Brain microvascular endothelial cell (primary cell): ENCODE results near the gene CALCOCO1.

Experiments
- DNase-seq: peaks from one replicate; pipeline ENCODE4 v3.0.0-alpha.2; 2020
- H3K27ac ChIP-seq: fragments of 250-450 bp; sonication (Bioruptor Pico); 2 replicates; pipeline ENCODE4 v1.5.1; 2020; ENCODE audit warnings: mild to moderate bottlenecking, moderate library complexity
- H3K27me3 ChIP-seq: fragments of 250-450 bp; sonication (Bioruptor Pico); replicated peaks from 2 replicates; pipeline ENCODE4 v1.5.1; 2020; ENCODE audit warnings: mild to moderate bottlenecking
- H3K36me3 ChIP-seq: fragments of 250-450 bp; sonication (Bioruptor Pico); replicated peaks from 2 replicates; pipeline ENCODE4 v1.5.1; 2020; ENCODE audit warnings: mild to moderate bottlenecking
- H3K4me3 ChIP-seq: 2 replicates; pipeline ENCODE4 v1.5.1; 2011; ENCODE audit warnings: low read depth, mild to moderate bottlenecking, control low read depth, low read length, moderate library complexity
- CTCF ChIP-seq: IDR thresholded peaks from 2 replicates; pipeline ENCODE4 v1.5.1; 2011; ENCODE audit warnings: low read depth, mild to moderate bottlenecking, moderate library complexity, low read length, control low read depth, inconsistent platforms; ENCODE audit errors: missing control alignments
- in situ Hi-C: cut with HindIII; loops from 2 replicates; pipeline ENCODE4 v1.10.0; 2017; ENCODE audit warnings: low sequenced_read_pairs, low pct_ligation_motif_present

CALCOCO1 gene

DNA sequence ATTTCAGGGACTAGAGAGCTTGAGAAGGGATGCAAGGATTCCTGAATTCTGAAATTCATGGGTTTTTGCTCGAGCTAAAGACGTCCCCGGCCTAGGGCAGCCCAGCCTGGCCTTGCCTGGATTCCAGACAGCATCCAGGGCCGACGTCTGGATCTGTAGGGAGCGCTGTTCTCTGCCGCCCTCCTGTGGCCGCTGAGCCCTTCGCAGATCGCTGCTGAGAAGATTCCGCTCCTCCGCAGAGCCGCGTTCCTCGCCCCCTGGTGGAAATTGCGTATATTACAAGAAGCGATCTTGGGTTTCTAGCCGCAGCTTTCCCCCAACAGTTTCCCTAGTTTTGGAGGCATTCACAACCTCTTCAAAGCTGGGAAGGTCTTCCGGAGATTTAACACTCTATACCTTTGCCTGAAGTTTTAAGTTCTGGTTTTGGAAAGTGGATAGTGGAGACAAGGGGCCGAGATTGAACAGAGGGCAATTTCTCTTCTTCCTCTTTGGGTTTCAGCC lies 19.4 kb upstream of the CALCOCO1 start:
- H3K27me3 ChIP-seq: peaks cover 77% of the 10 kb centered on the region
- H3K36me3 ChIP-seq: no peaks in the 10 kb centered on the region
- H3K4me3 ChIP-seq: no peak overlapping the region
- in situ Hi-C loops: no loop called here
- peak; percentile 100 for TF ChIP-seq CTCF
- peak; percentile 81 for DNase-seq
- no peak overlapping the region for H3K27ac ChIP-seq

DNA sequence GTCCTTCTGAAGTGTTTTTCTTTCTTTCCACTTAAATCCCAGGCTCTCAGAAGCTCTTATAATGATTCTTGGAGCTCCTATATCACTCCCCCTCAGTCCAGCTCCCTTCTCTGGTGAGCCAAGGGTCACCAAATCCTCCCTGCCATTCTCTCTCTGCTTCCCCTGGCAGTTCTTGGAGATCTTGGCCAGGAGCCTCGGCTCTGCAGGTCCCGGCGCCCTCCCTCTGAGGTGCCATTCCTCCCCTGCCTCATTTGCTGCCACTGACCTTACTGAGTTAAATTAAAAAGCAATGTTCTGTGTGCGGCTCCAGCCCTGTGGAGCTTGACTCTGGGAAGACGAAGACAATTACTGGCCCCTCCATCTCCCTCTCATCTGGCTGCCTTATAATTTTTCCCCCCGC lies 17.5 kb upstream of the CALCOCO1 start:
- Histone ChIP-seq H3K27me3 (peaks cover 71% of the 10 kb centered on the region), H3K27ac (no peak overlapping the region), H3K4me3 (no peak overlapping the region), H3K36me3 (no peaks in the 10 kb centered on the region)
- in situ Hi-C loops: no loop called here
- DNase-seq: no peak
- TF ChIP-seq CTCF: no peak

DNA sequence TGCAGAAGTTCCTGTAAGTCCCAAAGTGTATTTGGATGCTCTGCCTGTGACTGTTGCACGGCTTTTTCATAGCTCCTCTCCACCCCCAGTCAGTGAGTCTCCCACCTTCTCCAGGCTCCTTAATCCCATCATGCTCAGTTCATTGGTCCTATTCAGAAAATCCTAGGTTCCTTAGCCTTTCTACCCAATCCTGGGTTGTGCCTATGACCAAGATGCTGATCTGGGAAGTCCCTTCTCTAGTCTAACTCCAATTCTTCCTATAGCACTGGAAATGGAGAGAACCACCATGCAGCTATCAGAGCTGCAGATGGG lies 16.8 kb upstream of the CALCOCO1 start:
- H3K27me3 ChIP-seq: peaks cover 71% of the 10 kb centered on the region
- in situ Hi-C loops: no loop called here
- no peak overlapping the region for H3K27ac ChIP-seq
- H3K4me3 ChIP-seq: no peak overlapping the region
- no peaks in the 10 kb centered on the region for H3K36me3 ChIP-seq
- TF ChIP-seq CTCF: no peak
- DNase-seq: no peak

GRCh38 chr12:53743266-53744129 lies 16.2 kb upstream of the CALCOCO1 start:
- in situ Hi-C loops: no loop called here
- H3K27me3 ChIP-seq: peaks cover 71% of the 10 kb centered on the region
- H3K36me3 ChIP-seq: no peaks in the 10 kb centered on the region
- H3K4me3 ChIP-seq: no peak overlapping the region
- DNase-seq: no peak
- TF ChIP-seq CTCF: peak; percentile 93
- no peak overlapping the region for H3K27ac ChIP-seq

DNA sequence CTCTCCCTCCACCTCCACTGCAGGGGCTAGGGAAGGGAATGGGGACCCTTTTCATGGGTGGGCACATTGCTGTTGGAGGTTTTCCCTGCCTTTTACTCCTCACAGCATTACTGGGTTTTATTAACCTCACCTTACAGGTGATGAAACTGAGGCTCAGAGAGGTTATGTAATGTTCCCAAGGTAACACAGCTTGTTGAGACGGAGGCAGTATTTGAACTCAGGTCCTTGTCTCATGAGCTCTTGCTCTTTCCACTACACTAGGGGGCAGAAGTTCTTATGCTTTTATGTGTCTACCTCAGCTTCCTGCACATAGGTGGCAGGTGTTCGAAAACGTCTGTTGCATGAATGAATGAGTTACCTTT lies 12.9 kb upstream of the CALCOCO1 start:
- no peak for DNase-seq
- Histone ChIP-seq H3K36me3 (no peaks in the 10 kb centered on the region), H3K27me3 (peaks cover 84% of the 10 kb centered on the region), H3K4me3 (no peak overlapping the region), H3K27ac (no peak overlapping the region)
- TF ChIP-seq CTCF: no peak
- in situ Hi-C loops: no loop called here
